VCaP (cell line): Measurements from ENCODE around the gene SEMA5B.

ENCODE experiments used
- H3K27ac ChIP-seq: fragments of 450-650 bp; 2 replicates; pipeline ENCODE4 v1.5.1; 2017
- CTCF ChIP-seq: fragments of 450-650 bp; conservative IDR thresholded peaks from 2 replicates; pipeline ENCODE4 v1.5.1; 2017; ENCODE audit warnings: mild to moderate bottlenecking, moderate library complexity

SEMA5B gene

GRCh38 chr3:122908251-122908650 lies 119.3 kb downstream of the SEMA5B start:
- H3K27ac ChIP-seq: no peak overlapping the region

GRCh38 chr3:122907471-122907870 lies 120.1 kb downstream of the SEMA5B start:
- no peak for TF ChIP-seq CTCF
- H3K27ac ChIP-seq: no peak overlapping the region

More at GRCh38 chr3:122908251-122908650, 119.3 kb downstream of the SEMA5B start:
- no peak for TF ChIP-seq CTCF

GRCh38 chr3:122903171-122903570 lies 124.4 kb downstream of the SEMA5B start:
- no peak for TF ChIP-seq CTCF
- H3K27ac ChIP-seq: no peak overlapping the region

GRCh38 chr3:122902326-122902725 lies 125.2 kb downstream of the SEMA5B start:
- no peak overlapping the region for H3K27ac ChIP-seq
- no peak for TF ChIP-seq CTCF

- TF ChIP-seq CTCF: no peak
- no peak overlapping the region for H3K27ac ChIP-seq
Observed at GRCh38 chr3:122898298-122898697, 129.3 kb downstream of the SEMA5B start.

GRCh38 chr3:122893754-122894668 lies 133.6 kb downstream of the SEMA5B start:
- no peak overlapping the region for H3K27ac ChIP-seq
- no peak for TF ChIP-seq CTCF

- H3K27ac ChIP-seq: no peak overlapping the region
- no peak for TF ChIP-seq CTCF
Observed at GRCh38 chr3:122893282-122893681, 134.3 kb downstream of the SEMA5B start.
